Breast epithelium (tissue), 4 donors: ENCODE data around the gene FTCD. TPM values are rescaled to one million over a fixed set of nuclear protein-coding genes. Genes with fewer than 3 reads are reported as not detected.

Source experiments
- DNase-seq, 2 donors: peaks; one replicate each; pipeline ENCODE4 v3.0.0-alpha.2; 2019; ENCODE audit warnings: low spot score in 2 of 2
- H3K27ac ChIP-seq, 2 donors: fragments of 200-600 bp; sonication (generic) in 1 of 2; one replicate each; pipeline ENCODE4 v1.5.1; 2016 to 2019; ENCODE audit warnings: mild to moderate bottlenecking in 1 of 2
- H3K27me3 ChIP-seq, 2 donors: fragments of 200-600 bp; sonication (generic) in 1 of 2; one replicate each; pipeline versions ENCODE4 v1.5.1 to v1.6.0; 2017 to 2019; ENCODE audit warnings: control low read depth in 1 of 2, mild to moderate bottlenecking in 1 of 2
- H3K36me3 ChIP-seq: fragments of 200-600 bp; one replicate; pipeline ENCODE4 v1.5.1; 2019
- H3K4me1 ChIP-seq, 2 donors: fragments of 200-600 bp; sonication (generic); one replicate each; pipeline ENCODE4 v1.5.1; 2016 to 2019; ENCODE audit warnings: control low read depth in 1 of 2
- H3K4me3 ChIP-seq, 3 donors: fragments of 200-600 bp; sonication (generic); 1 replicate in 2 of 3; 2 replicates in 1 of 3; pipeline ENCODE4 v1.5.1; 2016 to 2019; ENCODE audit warnings: mild to moderate bottlenecking in 3 of 3, moderate library complexity in 2 of 3
- H3K9me3 ChIP-seq, 2 donors: fragments of 200-600 bp; sonication (generic) in 1 of 2; one replicate each; pipeline ENCODE4 v1.5.1; 2016 to 2019; ENCODE audit warnings: control low read depth in 1 of 2
- CTCF ChIP-seq, 3 donors: fragments of 450-650 bp; IDR thresholded peaks; one replicate each; pipeline ENCODE4 v1.5.1; 2016 to 2017; ENCODE audit warnings: antibody characterized with exemption in 3 of 3, mild to moderate bottlenecking in 3 of 3, moderate library complexity in 3 of 3
- POLR2A ChIP-seq: fragments of 450-650 bp; IDR thresholded peaks from one replicate; pipeline ENCODE4 v1.6.1; 2016; ENCODE audit warnings: antibody characterized with exemption, mild to moderate bottlenecking, moderate library complexity
- POLR2AphosphoS5 ChIP-seq, 3 donors: sonication (generic); formaldehyde crosslinking; IDR thresholded peaks; one replicate each; pipeline ENCODE4 v1.6.1; 2017; ENCODE audit warnings: antibody characterized with exemption in 3 of 3
- intact Hi-C: fragments of 100-400 bp; cut with DNase I; formaldehyde crosslinking; loops from one replicate; pipeline ENCODE4 v1.15.1; 2023; ENCODE audit warnings: low total_unique reads
- total RNA-seq, 3 donors: library from RNA; depleted of rRNA; stranded (reverse); fragments of >200 nt; gene quantifications; one replicate each; pipeline ENCODE4 v1.1.0, GENCODE V29; 2016

The FTCD gene
- total RNA-seq, 3 donors from 2014 or later: 0.59 TPM; not detected in 2

- H3K4me1 ChIP-seq: no peaks in the 10 kb centered on the region
- no peak for DNase-seq
- TF ChIP-seq CTCF (IDR thresholded peaks at IDR 0.05) (no peak), POLR2A (no peak)
- no peak overlapping the region for H3K4me3 ChIP-seq
- peak overlapping the region in 1 of 2 donors; percentile 19 for H3K27ac ChIP-seq
- H3K9me3 ChIP-seq: no peaks in the 10 kb centered on the region
- H3K36me3 ChIP-seq: no peaks in the 10 kb centered on the region
- no peaks in the 10 kb centered on the region for H3K27me3 ChIP-seq
- intact Hi-C loops: no loop called here
Observed at GRCh38 chr21:46130831-46131587, 24.4 kb downstream of the FTCD start.

GRCh38 chr21:46129846-46130651 lies 25.3 kb downstream of the FTCD start:
- H3K9me3 ChIP-seq: no peaks in the 10 kb centered on the region
- TF ChIP-seq POLR2A: no peak
- no peaks in the 10 kb centered on the region for H3K27me3 ChIP-seq
- no peak overlapping the region for H3K4me3 ChIP-seq
- no peaks in the 10 kb centered on the region for H3K36me3 ChIP-seq
- H3K4me1 ChIP-seq: no peaks in the 10 kb centered on the region
- intact Hi-C loops: no loop called here
- no peak overlapping the region for H3K27ac ChIP-seq
- DNase-seq: no peak

- no peak for DNase-seq
- no peaks in the 10 kb centered on the region for H3K36me3 ChIP-seq
- H3K27ac ChIP-seq: peak overlapping the region in 1 of 2 donors; percentile 43
- no peak overlapping the region for H3K4me3 ChIP-seq
- H3K27me3 ChIP-seq: no peaks in the 10 kb centered on the region
- intact Hi-C loops: no loop called here
- no peaks in the 10 kb centered on the region for H3K9me3 ChIP-seq
- TF ChIP-seq CTCF (IDR thresholded peaks at IDR 0.05): no peak
- TF ChIP-seq POLR2AphosphoS5 (IDR thresholded peaks at IDR 0.05): no peak
- TF ChIP-seq POLR2A: no peak
- H3K4me1 ChIP-seq: no peaks in the 10 kb centered on the region
Observed at GRCh38 chr21:46128933-46129571, 26.3 kb downstream of the FTCD start.

- intact Hi-C loops: no loop called here
- no peak for TF ChIP-seq POLR2AphosphoS5 (IDR thresholded peaks at IDR 0.05)
- no peak for TF ChIP-seq POLR2A
- TF ChIP-seq CTCF (IDR thresholded peaks at IDR 0.05): no peak
- peak overlapping the region in 1 of 2 donors; percentile 43 for H3K27ac ChIP-seq
- H3K4me3 ChIP-seq: no peak overlapping the region
- H3K4me1 ChIP-seq: no peaks in the 10 kb centered on the region
- DNase-seq: peak in 1 of 2 donors; percentile 34
- no peaks in the 10 kb centered on the region for H3K9me3 ChIP-seq
- no peaks in the 10 kb centered on the region for H3K27me3 ChIP-seq
- no peaks in the 10 kb centered on the region for H3K36me3 ChIP-seq
Observed at GRCh38 chr21:46128106-46128932, 27.1 kb downstream of the FTCD start.
